CD4-positive, alpha-beta T cell treated with Interleukin-15 for 1 hour (primary cell): ENCODE results near the gene ITFG2.
"Not testable (repeated sequence)": the region's sequence is repeated elsewhere in the genome, so short reads cannot be mapped to it uniquely, and the experiment has no call there.

ENCODE experiments used
- DNase-seq: peaks from one replicate; pipeline ENCODE4 v3.0.0-alpha.2; 2020

ITFG2 gene

GRCh38 chr12:2812290-2813213 lies at the start of gene ITFG2:
ITFG2 (plus strand) TSS chr12:2812668; CDS start chr12:2812761, 93 bp downstream.
- peak; percentile 98 for DNase-seq

DNA sequence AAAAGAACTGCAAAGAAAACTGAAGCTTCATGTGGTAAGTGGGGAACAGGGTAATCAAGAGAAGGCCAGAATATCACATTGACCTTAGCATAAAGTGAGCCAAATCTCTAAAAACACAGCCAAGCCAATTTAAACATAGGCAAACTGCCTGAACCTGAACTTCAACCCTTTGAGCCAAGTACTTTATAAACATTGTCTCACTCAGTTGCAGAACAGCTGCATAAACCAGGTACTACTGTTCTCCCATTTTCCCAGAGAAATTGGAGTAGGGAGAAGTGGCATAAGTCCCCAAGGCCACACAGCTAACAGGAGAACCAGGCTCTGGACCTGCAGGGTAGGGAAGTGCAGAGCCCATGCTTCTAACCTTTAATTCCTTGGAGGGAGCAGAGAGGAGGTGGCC lies 48.1 kb upstream of the ITFG2 start:
- no peak for DNase-seq

DNA sequence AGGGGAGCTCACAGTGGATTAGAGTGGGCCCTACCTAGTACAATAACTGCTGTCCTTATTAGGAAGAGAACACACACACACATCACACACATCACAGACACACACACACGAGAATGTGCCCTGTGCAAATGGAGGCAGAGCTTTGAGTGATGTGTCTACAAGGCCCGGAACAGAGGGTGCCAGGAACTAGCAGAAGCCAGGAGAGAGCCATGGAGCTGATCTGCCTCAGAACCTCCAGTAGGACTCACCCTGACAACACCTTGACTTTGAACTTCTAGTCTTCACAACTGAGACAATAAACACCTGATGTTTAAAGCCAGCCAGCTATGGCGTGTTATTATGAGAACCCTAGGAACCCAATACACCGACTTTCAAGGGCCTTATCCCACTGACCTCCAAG lies 47.4 kb upstream of the ITFG2 start:
- no peak for DNase-seq

GRCh38 chr12:2765608-2766007 lies 46.9 kb upstream of the ITFG2 start:
- DNase-seq = no peak

DNA sequence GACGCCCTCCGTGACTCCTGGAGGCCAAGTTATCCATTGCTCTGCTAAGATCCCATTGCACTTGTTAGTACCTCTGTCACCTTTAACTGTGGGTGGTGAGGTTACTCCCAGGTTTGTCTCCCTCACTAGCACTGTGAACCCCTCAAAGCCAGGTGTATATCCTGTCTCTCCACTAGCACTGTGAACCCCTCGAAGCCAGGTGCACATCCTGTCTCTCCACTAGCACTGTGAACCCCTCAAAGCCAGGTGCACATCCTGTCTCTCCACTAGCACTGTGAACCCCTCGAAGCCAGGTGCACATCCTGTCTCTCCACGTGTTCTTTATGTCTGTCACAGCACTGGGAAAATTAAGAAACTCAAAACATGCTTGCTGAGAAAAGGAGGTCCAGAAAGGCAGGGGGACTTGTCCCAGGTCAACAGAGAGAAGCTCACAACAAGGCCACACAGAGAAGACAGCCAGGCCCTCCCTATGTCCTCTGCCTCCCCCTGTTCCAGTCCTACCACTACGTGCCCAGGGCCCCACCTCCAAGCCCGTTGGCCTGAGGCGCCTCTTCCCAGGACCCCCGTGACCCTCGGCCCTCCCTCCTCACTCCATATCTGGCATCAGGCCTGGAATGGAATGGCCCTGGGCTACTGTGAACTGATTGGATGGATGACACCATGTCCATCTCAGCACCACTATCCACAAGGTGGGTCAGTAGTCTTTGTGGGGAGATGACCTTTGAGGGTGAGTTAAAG lies 44.1 kb upstream of the ITFG2 start:
- DNase-seq = no peak

GRCh38 chr12:2769866-2770533 lies 42.5 kb upstream of the ITFG2 start:
- no peak for DNase-seq

DNA sequence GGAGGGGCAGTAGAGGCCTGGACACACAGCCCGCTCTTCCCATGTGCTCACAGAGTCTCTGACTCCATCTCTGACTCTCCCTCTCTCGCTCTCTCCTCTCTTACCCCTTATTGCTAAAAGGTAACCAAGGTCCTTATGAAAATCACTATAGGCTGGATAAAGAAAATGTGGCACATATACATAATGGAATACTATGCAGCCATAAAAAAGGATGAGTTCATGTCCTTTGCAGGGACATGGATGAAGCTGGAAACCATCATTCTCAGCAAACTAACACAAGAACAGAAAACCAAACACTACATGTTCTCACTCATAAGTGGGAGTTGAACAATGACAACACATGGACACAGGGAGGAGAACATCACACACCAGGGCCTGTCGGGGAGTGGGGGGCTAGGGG lies 41.9 kb upstream of the ITFG2 start:
- not testable (repeated sequence) for DNase-seq

GRCh38 chr12:2772370-2772769 lies 40.1 kb upstream of the ITFG2 start:
- DNase-seq = no peak

DNA sequence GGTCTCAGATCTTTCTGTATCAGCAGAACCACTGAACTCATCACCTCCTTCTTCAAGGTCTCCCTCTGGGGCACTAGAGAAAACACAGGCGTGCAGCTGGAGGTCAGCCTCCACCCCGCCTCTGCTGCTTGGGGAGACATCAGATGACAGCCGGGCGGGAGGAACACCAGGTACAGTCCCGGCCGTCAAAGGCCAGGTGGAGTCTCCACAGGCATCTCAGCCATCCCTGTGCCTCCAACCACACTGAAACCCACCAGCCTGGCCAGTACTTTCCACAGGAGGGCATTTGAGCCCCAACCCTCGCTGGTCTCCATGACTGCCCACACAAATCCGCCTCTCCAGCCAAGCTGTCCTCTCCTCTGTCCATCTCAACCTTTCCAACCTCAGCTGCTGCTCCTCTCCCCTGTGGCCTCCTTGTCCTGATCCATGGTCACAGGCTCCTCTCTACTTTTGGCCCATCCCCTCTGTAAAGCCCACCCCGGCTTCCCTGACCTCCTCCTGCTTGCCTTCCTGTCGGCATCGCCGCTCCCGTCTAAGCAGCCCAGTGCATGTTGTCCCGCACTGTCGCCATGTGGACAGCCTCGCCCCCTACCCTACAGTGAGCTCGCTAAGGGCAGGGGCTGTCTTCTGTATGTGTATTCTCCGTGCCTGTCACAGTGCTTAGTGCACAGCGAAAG lies 39.1 kb upstream of the ITFG2 start:
- DNase-seq = no peak

- no peak for DNase-seq
Observed at GRCh38 chr12:2775431-2775830, 37.0 kb upstream of the ITFG2 start.

DNA sequence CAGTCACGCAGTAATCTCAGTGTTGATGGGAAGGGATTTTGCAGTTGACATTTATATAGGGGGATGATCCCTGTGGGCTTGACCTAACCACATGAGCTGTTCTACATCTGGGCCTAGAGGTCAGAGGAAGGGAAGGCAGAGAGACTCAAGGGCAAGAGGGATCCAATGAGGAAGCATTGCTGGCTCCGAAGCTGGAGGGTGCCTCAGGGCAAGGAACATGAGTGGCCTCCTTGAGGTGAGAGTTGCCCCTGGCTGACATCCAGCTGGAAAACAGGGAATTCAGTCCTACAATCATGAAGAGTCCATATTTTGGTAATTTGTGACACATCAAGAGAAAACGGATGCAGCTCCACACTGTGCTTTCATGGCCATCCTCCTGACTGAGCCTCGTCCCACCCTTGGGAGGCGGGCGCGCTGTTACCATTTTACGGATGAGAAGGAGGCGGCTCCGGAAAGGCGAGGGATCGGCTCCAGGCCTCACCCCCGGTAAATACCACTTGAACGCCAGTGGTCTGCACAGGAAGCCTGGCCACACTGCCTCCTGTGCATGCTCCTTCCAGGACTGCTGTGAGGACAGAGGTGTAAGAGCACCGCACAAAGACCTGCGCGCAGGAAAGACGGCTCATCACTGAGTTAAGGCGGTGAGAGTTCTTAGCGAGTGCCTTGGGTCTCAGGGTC lies 36.2 kb upstream of the ITFG2 start:
- no peak for DNase-seq

DNA sequence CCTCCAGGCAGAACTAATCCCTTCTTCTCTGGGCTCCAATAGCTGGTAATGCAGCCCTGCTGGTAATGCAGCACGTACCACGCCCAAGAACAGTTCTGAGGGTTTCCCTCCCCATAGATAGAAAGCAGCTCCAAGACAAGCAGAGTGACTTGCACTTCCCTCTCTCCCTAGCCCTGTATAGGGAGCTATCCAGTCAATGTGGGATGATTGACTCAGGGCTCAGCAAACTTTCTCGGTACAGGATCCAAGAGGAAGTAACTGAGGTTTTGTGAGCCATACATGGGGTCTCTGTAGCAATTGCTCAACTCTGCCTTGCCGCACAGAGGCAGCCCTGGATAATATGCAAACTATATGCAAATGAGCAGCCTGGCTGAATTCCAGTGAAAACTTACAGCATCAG lies 33.2 kb upstream of the ITFG2 start:
- DNase-seq = no peak

GRCh38 chr12:2783936-2784600 lies 28.4 kb upstream of the ITFG2 start:
- no peak for DNase-seq

DNA sequence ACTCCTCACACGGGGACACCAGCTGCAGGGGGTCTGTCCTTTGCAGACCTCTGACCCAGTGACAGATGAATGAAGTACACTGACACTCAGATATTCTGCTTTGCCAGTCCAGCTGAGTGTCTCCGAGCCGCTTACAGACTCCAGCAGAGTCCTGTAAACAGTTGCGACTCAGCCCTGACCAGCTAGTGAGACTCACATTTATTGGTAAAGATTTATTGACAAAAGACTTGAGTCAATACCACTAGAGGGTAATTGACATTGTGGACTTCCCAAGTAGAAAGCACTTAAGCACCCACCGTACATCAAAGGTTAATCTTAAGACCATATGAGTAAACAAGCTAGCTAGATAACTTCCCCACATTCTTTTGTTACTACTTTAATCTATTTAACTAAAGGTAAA lies 27.5 kb upstream of the ITFG2 start:
- DNase-seq = no peak

- DNase-seq = no peak
Observed at GRCh38 chr12:2791089-2791488, 21.4 kb upstream of the ITFG2 start.

- DNase-seq = no peak
Observed at GRCh38 chr12:2792671-2793500, 19.6 kb upstream of the ITFG2 start.

DNA sequence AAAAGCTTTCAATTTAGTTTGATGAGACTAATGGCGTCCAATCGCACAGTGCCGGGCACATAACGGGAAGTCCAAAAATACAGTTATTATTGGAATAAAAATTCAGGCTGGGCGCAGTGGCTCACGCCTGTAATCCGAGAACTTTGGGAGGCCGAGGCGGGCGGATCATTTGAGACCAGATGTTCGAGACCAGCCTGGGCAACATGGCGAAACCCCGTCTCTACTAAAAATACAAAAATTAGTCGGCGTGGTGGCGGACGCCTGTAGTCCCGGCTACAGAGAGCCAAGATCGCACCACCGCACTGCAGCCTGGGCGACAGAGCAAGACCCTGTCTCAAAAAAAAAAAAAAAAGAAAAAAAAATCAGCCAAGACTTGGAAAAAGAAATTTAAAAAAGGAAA lies 18.9 kb upstream of the ITFG2 start:
- no peak for DNase-seq

GRCh38 chr12:2794191-2794735 lies 18.2 kb upstream of the ITFG2 start:
- no peak for DNase-seq

GRCh38 chr12:2794736-2795289 lies 17.7 kb upstream of the ITFG2 start, which contains the start of gene FKBP4:
FKBP4 (plus strand) TSS chr12:2794970; CDS start chr12:2795140, 170 bp downstream.
- DNase-seq = peak; percentile 93
